Fibroblast of mammary gland (primary cell): ENCODE results near the gene CAVIN4.

Source experiments
- DNase-seq: peaks from one replicate; pipeline ENCODE4 v3.0.0-alpha.2; 2010; ENCODE audit warnings: low read depth
- H3K4me3 ChIP-seq: 2 replicates; pipeline ENCODE4 v1.5.1; 2011; ENCODE audit warnings: low read depth, mild to moderate bottlenecking, low read length, moderate library complexity; ENCODE audit not compliant: control insufficient read depth
- TF ChIP-seq, protein P1 (sequence below): conservative IDR thresholded peaks from 2 replicates; pipeline ENCODE4 v1.5.1; 2011; ENCODE audit warnings: low read depth, low read length, inconsistent platforms; ENCODE audit not compliant: control insufficient read depth, insufficient read depth

The CAVIN4 gene

DNA sequence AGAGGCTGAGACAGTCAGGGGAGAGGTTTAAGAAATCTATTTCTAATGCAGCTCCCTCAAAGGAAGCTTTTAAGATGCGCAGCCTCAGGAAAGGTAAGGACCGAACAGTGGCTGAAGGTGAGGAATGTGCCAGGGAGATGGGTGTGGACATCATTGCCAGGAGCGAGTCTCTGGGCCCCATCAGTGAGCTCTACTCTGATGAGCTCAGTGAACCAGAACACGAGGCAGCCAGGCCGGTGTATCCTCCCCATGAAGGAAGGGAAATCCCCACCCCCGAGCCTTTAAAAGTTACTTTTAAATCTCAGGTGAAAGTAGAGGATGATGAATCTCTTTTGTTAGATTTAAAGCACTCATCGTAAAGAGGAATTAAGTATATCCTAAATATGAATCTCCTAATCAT lies 8.2 kb downstream of the CAVIN4 start:
- TF ChIP-seq, protein P1, sequence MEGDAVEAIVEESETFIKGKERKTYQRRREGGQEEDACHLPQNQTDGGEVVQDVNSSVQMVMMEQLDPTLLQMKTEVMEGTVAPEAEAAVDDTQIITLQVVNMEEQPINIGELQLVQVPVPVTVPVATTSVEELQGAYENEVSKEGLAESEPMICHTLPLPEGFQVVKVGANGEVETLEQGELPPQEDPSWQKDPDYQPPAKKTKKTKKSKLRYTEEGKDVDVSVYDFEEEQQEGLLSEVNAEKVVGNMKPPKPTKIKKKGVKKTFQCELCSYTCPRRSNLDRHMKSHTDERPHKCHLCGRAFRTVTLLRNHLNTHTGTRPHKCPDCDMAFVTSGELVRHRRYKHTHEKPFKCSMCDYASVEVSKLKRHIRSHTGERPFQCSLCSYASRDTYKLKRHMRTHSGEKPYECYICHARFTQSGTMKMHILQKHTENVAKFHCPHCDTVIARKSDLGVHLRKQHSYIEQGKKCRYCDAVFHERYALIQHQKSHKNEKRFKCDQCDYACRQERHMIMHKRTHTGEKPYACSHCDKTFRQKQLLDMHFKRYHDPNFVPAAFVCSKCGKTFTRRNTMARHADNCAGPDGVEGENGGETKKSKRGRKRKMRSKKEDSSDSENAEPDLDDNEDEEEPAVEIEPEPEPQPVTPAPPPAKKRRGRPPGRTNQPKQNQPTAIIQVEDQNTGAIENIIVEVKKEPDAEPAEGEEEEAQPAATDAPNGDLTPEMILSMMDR = no peak
- no peak for DNase-seq
- H3K4me3 ChIP-seq = no peak overlapping the region

- TF ChIP-seq, protein P1 = no peak
- DNase-seq = no peak
- H3K4me3 ChIP-seq = no peak overlapping the region
Measured at GRCh38 chr9:100587375-100587774, 9.5 kb downstream of the CAVIN4 start.

DNA sequence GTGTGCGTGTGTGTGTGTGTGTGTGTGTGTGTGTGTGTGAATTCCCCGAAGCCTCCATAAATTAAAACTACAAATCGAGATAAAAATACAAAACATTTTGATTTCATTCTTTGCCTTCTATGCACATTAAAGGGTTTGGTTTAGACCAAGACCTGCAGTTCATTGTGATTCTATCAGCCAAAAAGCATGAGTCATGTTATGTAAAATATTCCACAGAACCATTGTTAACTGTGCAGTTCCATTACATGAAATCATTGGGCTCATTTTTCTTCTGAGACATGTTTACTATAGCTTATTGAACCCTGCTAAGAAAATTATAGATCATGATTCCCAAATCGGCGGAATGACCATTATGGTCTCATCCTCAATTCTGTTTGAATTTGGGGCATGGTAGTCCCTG lies 11.7 kb downstream of the CAVIN4 start:
- TF ChIP-seq, protein P1 = no peak
- no peak overlapping the region for H3K4me3 ChIP-seq
- peak; percentile 54 for DNase-seq

GRCh38 chr9:100590481-100590880 lies 12.6 kb downstream of the CAVIN4 start:
- TF ChIP-seq, protein P1 = no peak
- peak; percentile 71 for DNase-seq
- no peak overlapping the region for H3K4me3 ChIP-seq

- no peak for DNase-seq
- TF ChIP-seq, protein P1 = no peak
- no peak overlapping the region for H3K4me3 ChIP-seq
Measured at GRCh38 chr9:100591139-100591538, 13.3 kb downstream of the CAVIN4 start.

DNA sequence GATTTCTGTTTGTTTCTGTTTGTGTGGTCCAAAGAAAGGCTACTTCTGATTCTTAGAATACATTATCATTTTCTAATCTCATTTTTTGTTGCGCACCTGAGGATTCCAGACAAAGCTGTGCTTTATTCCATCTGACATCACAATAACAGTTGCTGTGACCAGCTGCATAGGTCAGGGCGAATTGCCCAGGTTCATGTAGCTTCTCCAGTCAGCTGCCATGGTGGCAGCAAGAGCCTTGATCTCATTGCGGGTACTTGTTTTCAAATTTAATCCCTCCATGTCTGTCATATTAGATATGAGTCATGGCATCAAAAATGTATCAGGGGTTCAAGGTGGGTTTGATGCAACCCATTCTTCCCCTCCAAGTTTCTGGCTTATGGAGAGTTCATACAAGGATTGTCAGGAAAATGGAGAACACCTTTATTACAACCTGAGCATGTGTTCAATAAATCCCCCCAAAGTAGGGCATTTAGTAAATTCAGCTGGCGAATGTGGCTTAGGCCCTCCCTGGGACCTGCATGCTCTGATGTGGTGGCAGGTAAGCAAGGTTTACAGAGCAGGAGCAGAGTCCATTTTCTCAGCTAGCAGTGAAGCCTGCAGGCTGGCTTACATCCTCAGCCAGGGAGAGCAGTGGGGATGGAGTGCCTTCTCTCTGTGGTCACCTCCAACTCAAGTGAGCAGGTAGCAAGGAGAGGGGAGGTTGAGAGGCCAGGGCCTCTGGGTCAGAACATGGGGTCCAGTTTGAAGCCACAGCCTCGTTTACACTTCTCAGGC lies 13.9 kb downstream of the CAVIN4 start:
- H3K4me3 ChIP-seq = no peak overlapping the region
- DNase-seq = no peak
- TF ChIP-seq, protein P1 = no peak
